Fibroblast of the aortic adventitia (primary cell): ENCODE data around the gene GPAT3. TPM values are rescaled to one million over a fixed set of nuclear protein-coding genes. Genes with fewer than 3 reads are reported as not detected.

Experiments used
- DNase-seq: peaks from one replicate; pipeline ENCODE4 v3.0.0-alpha.2; 2010; ENCODE audit warnings: low read depth
- H3K4me3 ChIP-seq: 2 replicates; pipeline ENCODE4 v1.5.1; 2011; ENCODE audit warnings: low read depth, mild to moderate bottlenecking, control low read depth, low read length, moderate library complexity
- total RNA-seq: library from RNA; depleted of rRNA; stranded (reverse); fragments of >200 nt; gene quantifications from 2 replicates; pipeline ENCODE4 v1.2.3, GENCODE V29; 2012; ENCODE audit warnings: low replicate concordance
- TF ChIP-seq, protein P1 (sequence below): IDR thresholded peaks from 2 replicates; pipeline ENCODE4 v1.5.1; 2011; ENCODE audit warnings: mild to moderate bottlenecking, low read length, control low read depth, inconsistent platforms; ENCODE audit not compliant: insufficient read depth

GPAT3 gene
- total RNA-seq, 1 donor = 10.7 TPM

DNA sequence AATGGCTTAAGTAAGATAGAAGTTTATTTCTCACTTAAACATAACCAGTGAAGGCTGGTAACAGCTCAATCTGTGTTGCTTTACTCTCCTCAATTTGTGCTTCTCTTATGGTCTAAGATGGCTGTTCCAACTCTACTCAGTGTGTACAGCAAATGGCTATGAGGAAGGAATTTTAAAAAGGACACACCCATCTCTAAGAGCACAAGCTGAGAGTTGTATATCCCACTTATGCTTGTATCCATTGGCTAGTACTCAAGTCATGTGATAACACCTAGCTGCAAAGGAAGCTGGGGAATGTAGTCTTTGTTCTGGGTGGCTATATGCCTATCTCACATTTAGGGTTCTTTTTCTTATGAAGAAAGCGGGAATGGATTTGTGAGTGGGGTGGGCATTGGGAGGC lies 63.3 kb downstream of the GPAT3 start:
- peak; percentile 54 for DNase-seq
- no peak overlapping the region for H3K4me3 ChIP-seq
- TF ChIP-seq, protein P1, sequence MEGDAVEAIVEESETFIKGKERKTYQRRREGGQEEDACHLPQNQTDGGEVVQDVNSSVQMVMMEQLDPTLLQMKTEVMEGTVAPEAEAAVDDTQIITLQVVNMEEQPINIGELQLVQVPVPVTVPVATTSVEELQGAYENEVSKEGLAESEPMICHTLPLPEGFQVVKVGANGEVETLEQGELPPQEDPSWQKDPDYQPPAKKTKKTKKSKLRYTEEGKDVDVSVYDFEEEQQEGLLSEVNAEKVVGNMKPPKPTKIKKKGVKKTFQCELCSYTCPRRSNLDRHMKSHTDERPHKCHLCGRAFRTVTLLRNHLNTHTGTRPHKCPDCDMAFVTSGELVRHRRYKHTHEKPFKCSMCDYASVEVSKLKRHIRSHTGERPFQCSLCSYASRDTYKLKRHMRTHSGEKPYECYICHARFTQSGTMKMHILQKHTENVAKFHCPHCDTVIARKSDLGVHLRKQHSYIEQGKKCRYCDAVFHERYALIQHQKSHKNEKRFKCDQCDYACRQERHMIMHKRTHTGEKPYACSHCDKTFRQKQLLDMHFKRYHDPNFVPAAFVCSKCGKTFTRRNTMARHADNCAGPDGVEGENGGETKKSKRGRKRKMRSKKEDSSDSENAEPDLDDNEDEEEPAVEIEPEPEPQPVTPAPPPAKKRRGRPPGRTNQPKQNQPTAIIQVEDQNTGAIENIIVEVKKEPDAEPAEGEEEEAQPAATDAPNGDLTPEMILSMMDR = no peak

DNA sequence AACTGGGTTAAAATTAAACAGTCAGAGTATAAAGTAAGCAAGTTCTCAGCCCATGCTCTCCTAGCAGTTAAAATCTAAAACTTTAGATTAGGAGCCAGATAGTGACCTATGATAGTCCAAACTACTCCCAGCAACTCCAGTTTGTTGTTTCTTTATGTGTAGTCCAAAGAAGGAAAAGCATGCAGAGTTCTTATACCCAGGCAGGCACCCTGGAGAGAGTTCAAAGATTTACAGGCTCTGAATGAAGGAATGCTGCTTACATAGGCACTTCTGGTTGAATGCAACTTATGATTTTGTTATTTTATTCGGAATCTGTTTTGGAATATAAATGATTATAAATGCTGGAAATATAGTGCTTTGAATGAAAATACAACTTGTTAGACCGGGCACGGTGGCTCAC lies 67.2 kb downstream of the GPAT3 start:
- no peak for DNase-seq
- TF ChIP-seq, protein P1 = no peak
- H3K4me3 ChIP-seq = no peak overlapping the region

DNA sequence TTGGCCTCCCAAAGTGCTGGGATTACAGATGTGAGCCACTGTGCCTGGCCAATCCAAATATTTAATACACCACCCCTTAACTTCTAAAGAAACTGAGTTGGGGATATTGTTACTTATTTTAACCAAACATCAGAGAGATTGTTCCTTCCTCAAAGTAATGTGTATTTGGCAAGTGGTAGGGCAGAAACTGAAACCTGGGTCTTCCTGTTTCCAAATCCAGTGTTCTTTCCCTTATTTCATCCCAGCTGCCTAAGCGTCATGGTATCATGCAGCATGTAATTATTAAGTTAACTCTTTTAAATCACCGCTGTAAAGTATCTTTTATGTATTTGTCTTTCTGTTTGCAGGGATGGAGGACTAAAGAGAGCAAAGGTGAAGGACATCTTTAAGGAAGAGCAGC lies 68.4 kb downstream of the GPAT3 start:
- TF ChIP-seq, protein P1 = no peak
- DNase-seq = no peak
- H3K4me3 ChIP-seq = no peak overlapping the region

GRCh38 chr4:83605210-83605609 lies 69.3 kb downstream of the GPAT3 start:
- H3K4me3 ChIP-seq = no peak overlapping the region
- TF ChIP-seq, protein P1 = no peak
- DNase-seq = no peak

- no peak overlapping the region for H3K4me3 ChIP-seq
- TF ChIP-seq, protein P1 = no peak
- no peak for DNase-seq
Measured at GRCh38 chr4:83605744-83606172, 69.8 kb downstream of the GPAT3 start.

DNA sequence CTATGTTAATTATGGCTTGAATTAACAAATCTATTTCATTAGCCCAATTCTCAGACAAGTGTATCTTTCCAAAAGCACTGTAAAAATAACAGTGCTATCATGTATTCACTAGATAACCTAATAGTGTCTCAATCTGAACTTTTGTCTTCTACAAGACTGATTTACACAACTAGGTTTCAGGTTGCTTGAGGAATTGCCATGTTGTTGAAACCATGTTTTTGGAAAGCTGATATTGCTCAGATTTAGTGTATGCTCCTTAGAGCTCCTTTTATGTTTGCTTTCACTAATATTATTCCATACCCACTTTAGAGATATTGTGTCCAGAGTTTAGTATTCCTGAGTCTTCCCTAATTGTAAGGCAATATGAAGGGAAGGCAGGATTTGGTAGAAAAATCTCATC lies 70.6 kb downstream of the GPAT3 start:
- no peak overlapping the region for H3K4me3 ChIP-seq
- DNase-seq = no peak
- TF ChIP-seq, protein P1 = no peak

GRCh38 chr4:83606898-83607297 lies 71.0 kb downstream of the GPAT3 start:
- no peak for DNase-seq
- TF ChIP-seq, protein P1 = no peak
- H3K4me3 ChIP-seq = no peak overlapping the region
